SU-DHL-6 (cell line): Measurements from ENCODE around the gene HS3ST3B1.

Experiments
- CTCF ChIP-seq: fragments of 200-600 bp; sonication (generic); IDR thresholded peaks from one replicate; pipeline ENCODE4 v1.5.1; 2017; ENCODE audit warnings: antibody characterized with exemption, mild to moderate bottlenecking, low read length, moderate library complexity; ENCODE audit not compliant: insufficient read depth, poor library complexity, severe bottlenecking
- EZH2phosphoT487 ChIP-seq: fragments of 200-600 bp; sonication (generic), shearing (Covaris generic); conservative IDR thresholded peaks from 2 replicates; pipeline ENCODE4 v1.6.1; 2018; ENCODE audit warnings: mild to moderate bottlenecking, antibody characterized with exemption, low read length, moderate library complexity, mixed read lengths

DNA sequence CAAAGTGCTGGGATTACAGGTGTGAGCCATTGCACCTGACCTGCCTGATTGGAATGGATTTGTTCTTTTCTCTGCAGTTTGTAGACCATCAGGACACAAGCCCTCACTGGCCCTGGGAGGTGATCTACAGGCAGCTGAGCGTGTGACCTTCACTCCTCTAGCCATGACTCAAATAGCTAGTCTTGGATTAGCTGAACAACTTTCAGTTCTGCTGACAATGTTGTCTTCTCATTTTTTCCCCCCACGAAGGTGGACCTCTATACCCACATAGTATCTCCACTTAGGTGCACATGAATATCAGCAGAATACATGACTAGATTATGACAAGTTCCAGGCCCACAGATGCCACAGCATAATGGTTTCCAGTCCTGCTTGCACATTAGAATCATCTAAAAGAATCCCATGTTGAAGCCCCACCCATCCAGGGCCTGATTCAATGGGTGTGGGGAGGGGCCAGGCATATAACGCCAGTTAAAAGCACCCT, 36.8 kb downstream of the HS3ST3B1 start:
- TF ChIP-seq CTCF, result no peak
- no peak for TF ChIP-seq EZH2phosphoT487
